ENCODE measurements around the gene SMARCAL1. TPM values are rescaled to one million over a fixed set of nuclear protein-coding genes. Genes with fewer than 3 reads are reported as not detected.

Gene SMARCAL1
- total RNA-seq, 1 experiment from 2014 or later = 40.5 TPM

DNA sequence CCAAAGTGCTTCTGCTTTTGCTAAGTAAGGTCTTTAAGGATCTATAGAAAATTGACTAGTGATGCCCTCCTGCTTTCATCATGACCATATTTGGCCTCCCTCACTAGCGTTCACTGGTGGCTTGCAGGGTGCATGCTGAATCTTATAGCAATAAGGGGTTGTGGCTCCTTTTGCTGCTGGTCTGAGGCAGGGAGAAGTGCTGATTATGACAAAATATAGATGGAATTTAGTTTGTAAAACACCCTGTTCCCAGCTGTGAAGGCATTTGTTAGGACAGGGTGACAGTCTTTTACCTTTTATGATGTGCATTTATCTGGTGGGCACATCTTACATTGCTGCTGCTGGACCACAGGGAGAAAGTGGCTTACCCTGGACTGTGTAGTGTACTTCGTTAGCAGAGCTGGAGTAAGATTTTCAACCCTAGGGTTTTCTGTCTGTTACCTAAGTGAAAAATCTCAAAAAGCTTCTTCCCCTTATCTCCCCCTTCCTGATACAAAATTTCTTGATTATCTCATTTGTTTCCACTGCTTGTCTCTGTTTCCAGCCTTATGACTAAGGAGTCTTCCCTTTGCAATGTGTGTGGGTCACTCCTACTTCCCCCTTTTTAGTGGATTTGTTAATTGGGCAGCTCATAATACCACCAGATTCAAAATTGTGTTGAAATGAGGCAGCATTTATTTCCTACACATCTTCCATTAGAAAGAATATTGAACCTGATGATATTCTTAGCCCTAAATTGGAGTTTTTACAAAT is 65.2 kb downstream of the SMARCAL1 start:
- ChIA-PET CTCF (interaction anchor here (0.6 kb wide), 1 partner anchor 363 kb away, joined by 3 read pairs; no protein-coding TSS in a partner anchor), POLR2A (ENCODE audit: unreplicated experiment) (interaction anchor here (0.7 kb wide), 1 partner anchor 42 kb away, joined by 4 read pairs; no protein-coding TSS in a partner anchor)
- intact Hi-C loops (cut with micrococcal nuclease; ENCODE audit: unreplicated experiment) = no loop called here
- Histone ChIP-seq H3K36me3 (ENCODE audit: low read depth) (no peaks in the 10 kb centered on the region), H3K9me2 (ENCODE audit: insufficient read depth) (no peaks in the 10 kb centered on the region), H4K20me1 (ENCODE audit: insufficient read depth) (no peaks in the 10 kb centered on the region), H3K27me3 (ENCODE audit: insufficient read depth, low read depth) (no peaks in the 10 kb centered on the region), H3F3A (ENCODE audit: insufficient read depth, low read depth) (no peaks in the 10 kb centered on the region), H3K4me2 (no peak overlapping the region), H3K4me1 (replicated peaks; ENCODE audit: insufficient read depth) (no peaks in the 10 kb centered on the region), H2AFZ (no peak overlapping the region), H3K4me3 (no peak overlapping the region), H3K9me3 (ENCODE audit: insufficient read depth, low read depth) (no peaks in the 10 kb centered on the region), H3K27ac (no peak overlapping the region), H3K79me2 (ENCODE audit: low read depth) (no peaks in the 10 kb centered on the region)
- no peak for DNase-seq
- BruUV-seq (replicated peaks) = no TSS peak
- no peak for TF ChIP-seq CTCF (conservative IDR thresholded peaks at IDR 0.05)
- TF ChIP-seq EZH2 (IDR thresholded peaks at IDR 0.05; ENCODE audit: low read depth) = no peak

GRCh38 chr2:216478151-216478550 is 65.9 kb downstream of the SMARCAL1 start:
- no peaks in the 10 kb centered on the region for H3K9me3 ChIP-seq (ENCODE audit: insufficient read depth, low read depth)
- H3K9me2 ChIP-seq (ENCODE audit: insufficient read depth) = no peaks in the 10 kb centered on the region
- TF ChIP-seq EZH2 (IDR thresholded peaks at IDR 0.05; ENCODE audit: low read depth) = no peak
- no peak for TF ChIP-seq CTCF (conservative IDR thresholded peaks at IDR 0.05)
- ChIA-PET CTCF (no interaction called here), POLR2A (ENCODE audit: unreplicated experiment) (no interaction called here)
- intact Hi-C loops (cut with micrococcal nuclease; ENCODE audit: unreplicated experiment) = no loop called here
- peak; percentile 25 to 57 for DNase-seq
- H3K79me2 ChIP-seq (ENCODE audit: low read depth) = no peaks in the 10 kb centered on the region
- no peaks in the 10 kb centered on the region for H3K4me1 ChIP-seq (replicated peaks; ENCODE audit: insufficient read depth)
- no peak overlapping the region for H3K4me3 ChIP-seq
- H3F3A ChIP-seq (ENCODE audit: insufficient read depth, low read depth) = no peaks in the 10 kb centered on the region
- no peak overlapping the region for H2AFZ ChIP-seq
- H3K27me3 ChIP-seq (ENCODE audit: insufficient read depth, low read depth) = no peaks in the 10 kb centered on the region
- no TSS peak for BruUV-seq (replicated peaks)
- no peaks in the 10 kb centered on the region for H4K20me1 ChIP-seq (ENCODE audit: insufficient read depth)
- no peak overlapping the region for H3K27ac ChIP-seq
- no peaks in the 10 kb centered on the region for H3K36me3 ChIP-seq (ENCODE audit: low read depth)
- H3K4me2 ChIP-seq = no peak overlapping the region

- Histone ChIP-seq H3K27ac (no peak overlapping the region), H2AFZ (no peak overlapping the region), H3K4me1 (replicated peaks; ENCODE audit: insufficient read depth) (no peaks in the 10 kb centered on the region), H3K9me2 (ENCODE audit: insufficient read depth) (no peaks in the 10 kb centered on the region), H3K79me2 (ENCODE audit: low read depth) (no peaks in the 10 kb centered on the region), H3K9me3 (ENCODE audit: insufficient read depth, low read depth) (no peaks in the 10 kb centered on the region), H3K27me3 (ENCODE audit: insufficient read depth, low read depth) (no peaks in the 10 kb centered on the region), H3F3A (ENCODE audit: insufficient read depth, low read depth) (no peaks in the 10 kb centered on the region), H3K4me3 (no peak overlapping the region), H3K4me2 (no peak overlapping the region), H4K20me1 (ENCODE audit: insufficient read depth) (no peaks in the 10 kb centered on the region), H3K36me3 (ENCODE audit: low read depth) (no peaks in the 10 kb centered on the region)
- no TSS peak for BruUV-seq (replicated peaks)
- TF ChIP-seq CTCF (conservative IDR thresholded peaks at IDR 0.05) (no peak), EZH2 (IDR thresholded peaks at IDR 0.05; ENCODE audit: low read depth) (no peak)
- ChIA-PET CTCF (no interaction called here), POLR2A (ENCODE audit: unreplicated experiment) (no interaction called here)
- no peak for DNase-seq
- intact Hi-C loops (cut with micrococcal nuclease; ENCODE audit: unreplicated experiment) = no loop called here
Measured at GRCh38 chr2:216478791-216479190, 66.5 kb downstream of the SMARCAL1 start.

All from PC-9 (cell line).